CD4-positive, CD25-positive, alpha-beta regulatory T cell (primary cell): ENCODE measurements around the gene NUDT2. TPM values are rescaled to one million over a fixed set of nuclear protein-coding genes. Genes with fewer than 3 reads are reported as not detected.

Experiments used
- ATAC-seq, 2 donors: fragments of 150-1000 bp; cut with Tn5 transposase; one replicate each; pipeline ENCODE4 v1.10.0; 2021; ENCODE audit warnings: low read depth in 2 of 2, moderate number of reproducible peaks in 2 of 2, moderate library complexity in 1 of 2
- DNase-seq, 3 donors: peaks; one replicate each; pipeline versions ENCODE4 v3.0.0 to v3.0.0-alpha.2; 2012 to 2022; ENCODE audit warnings: mixed read lengths in 1 of 3
- H3K27ac ChIP-seq: one replicate; pipeline ENCODE4 v1.7.0; 2013; ENCODE audit warnings: mild to moderate bottlenecking, low read length; ENCODE audit not compliant: insufficient read depth, poor library complexity, severe bottlenecking
- H3K27me3 ChIP-seq: one replicate; pipeline ENCODE4 v1.7.0; 2013; ENCODE audit warnings: low read length; ENCODE audit not compliant: control insufficient read depth, insufficient read depth
- H3K36me3 ChIP-seq: one replicate; pipeline ENCODE4 v1.7.0; 2013; ENCODE audit warnings: mild to moderate bottlenecking, low read length, moderate library complexity; ENCODE audit not compliant: control insufficient read depth, insufficient read depth
- H3K4me1 ChIP-seq: 2 replicates; pipeline ENCODE4 v1.7.0; 2013; ENCODE audit warnings: mild to moderate bottlenecking, low read length; ENCODE audit not compliant: insufficient read depth, control insufficient read depth, poor library complexity, severe bottlenecking
- H3K4me3 ChIP-seq: one replicate; pipeline ENCODE4 v1.7.0; 2013; ENCODE audit warnings: low read depth, mild to moderate bottlenecking, low read length, moderate library complexity
- H3K9me3 ChIP-seq, 2 experiments: 1 replicate in 1 of 2; 2 replicates in 1 of 2; pipeline ENCODE4 v1.7.0; 2013; ENCODE audit warnings: low read length in 2 of 2, mild to moderate bottlenecking in 1 of 2, moderate library complexity in 1 of 2; ENCODE audit not compliant: control insufficient read depth in 2 of 2
- H3K27ac Mint-ChIP-seq, 3 donors: one replicate each; pipeline ENCODE4 v1.8.0; 2020 to 2022; ENCODE audit warnings: mild to moderate bottlenecking in 3 of 3, mixed read lengths in 3 of 3, moderate library complexity in 2 of 3
- H3K27me3 Mint-ChIP-seq: one replicate; pipeline ENCODE4 v1.8.0; 2022; ENCODE audit warnings: mild to moderate bottlenecking, mixed read lengths
- H3K36me3 Mint-ChIP-seq: one replicate; pipeline ENCODE4 v1.8.0; 2020; ENCODE audit warnings: mixed read lengths
- H3K4me1 Mint-ChIP-seq, 4 donors: one replicate each; pipeline ENCODE4 v1.8.0; 2020 to 2022; ENCODE audit warnings: mixed read lengths in 4 of 4, mild to moderate bottlenecking in 1 of 4
- H3K4me3 Mint-ChIP-seq, 4 donors: one replicate each; pipeline ENCODE4 v1.8.0; 2020 to 2022; ENCODE audit warnings: mild to moderate bottlenecking in 4 of 4, mixed read lengths in 4 of 4, moderate library complexity in 3 of 4
- H3K9me3 Mint-ChIP-seq, 7 donors: one replicate each; pipeline ENCODE4 v1.8.0; 2020 to 2022; ENCODE audit warnings: mixed read lengths in 7 of 7, mild to moderate bottlenecking in 3 of 7, moderate library complexity in 2 of 7
- polyA plus RNA-seq, 4 donors: library from polyadenylated mRNA; unstranded; fragments of 300-500 nt; fragmentation: Illumina TruSeq; gene quantifications; one replicate each; pipeline ENCODE4 v1.2.3, GENCODE V29; 2021
- total RNA-seq: library from RNA; stranded (reverse); gene quantifications from one replicate; pipeline ENCODE4 v1.2.3, GENCODE V29; 2022

Gene NUDT2
- total and polyA plus RNA-seq, 5 donors from 2014 or later: 7.1 to 67.0 (median 47.1) TPM

DNA sequence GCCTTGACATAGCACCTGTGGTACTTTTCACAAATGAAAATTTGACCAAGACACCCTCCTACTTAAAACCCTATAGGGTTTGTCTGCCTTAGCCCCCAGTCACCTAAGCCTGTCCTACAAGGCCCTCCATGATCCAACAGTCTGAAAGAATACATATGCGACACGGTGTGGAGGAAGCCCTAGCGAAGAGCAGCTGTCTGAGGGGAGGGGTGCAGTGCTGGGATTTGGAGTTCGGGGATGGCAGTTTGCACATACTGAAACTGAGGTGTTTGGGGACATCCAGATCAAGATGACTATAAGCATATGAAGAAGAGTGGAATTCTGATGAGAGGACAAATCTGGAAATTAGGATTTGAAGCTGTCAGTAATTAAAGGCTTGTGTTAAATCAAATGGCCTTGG is 54.5 kb downstream of the NUDT2 start:
- H3K9me3 Mint-ChIP-seq: no peaks in the 10 kb centered on the region
- Histone ChIP-seq H3K27me3 (no peaks in the 10 kb centered on the region), H3K9me3 (no peaks in the 10 kb centered on the region), H3K36me3 (no peaks in the 10 kb centered on the region), H3K4me3 (no peak overlapping the region), H3K27ac (no peak overlapping the region), H3K4me1 (peaks cover 23% of the 10 kb centered on the region)
- H3K27me3 Mint-ChIP-seq: no peaks in the 10 kb centered on the region
- DNase-seq (no peak), ATAC-seq (no peak)
- peak overlapping the region in 1 of 4 donors; percentile 76 for H3K4me3 Mint-ChIP-seq
- no peaks in the 10 kb centered on the region for H3K36me3 Mint-ChIP-seq
- peaks cover 8 to 30% (median 19%) of the 10 kb centered on the region in 4 donors for H3K4me1 Mint-ChIP-seq
- peak overlapping the region in 1 of 3 donors; percentile 60 for H3K27ac Mint-ChIP-seq

DNA sequence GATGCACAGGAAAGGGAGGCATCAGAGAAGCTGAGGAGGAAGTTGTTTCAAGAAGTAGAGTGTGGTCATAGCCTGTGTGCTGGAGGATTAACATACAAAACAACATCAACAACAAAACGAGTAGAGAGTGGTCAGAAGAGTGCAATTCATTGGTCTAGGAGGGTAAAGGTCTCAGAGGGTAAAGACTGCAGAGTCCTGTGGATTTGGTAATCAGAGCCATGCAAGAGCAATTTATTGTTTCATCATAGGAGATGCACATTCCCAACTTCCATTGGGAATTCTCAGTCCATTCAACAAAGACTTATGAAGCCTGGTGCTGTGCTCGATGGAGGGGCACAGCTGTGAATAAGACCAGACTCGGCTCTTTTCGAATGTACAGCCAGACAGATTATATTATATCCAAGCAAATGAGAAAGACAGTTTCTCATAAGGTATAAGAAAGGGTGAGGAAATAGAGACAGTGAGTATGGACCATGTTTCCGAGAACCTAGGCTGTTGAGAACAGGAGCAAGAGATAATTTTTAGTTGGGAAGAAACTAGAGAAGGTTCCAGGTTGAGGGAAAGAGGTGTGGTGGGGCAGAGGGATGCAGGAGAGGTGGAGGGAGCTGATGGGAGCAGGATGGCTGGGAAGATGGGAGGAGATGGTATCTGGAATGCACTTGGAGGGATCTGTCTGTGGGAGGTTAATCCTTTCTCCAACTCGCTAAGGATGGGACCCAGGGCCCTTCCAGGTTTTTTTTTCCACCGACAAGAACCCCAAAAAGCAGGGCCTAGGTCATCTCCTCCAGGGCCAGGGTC is 55.2 kb downstream of the NUDT2 start:
- no peaks in the 10 kb centered on the region for H3K9me3 Mint-ChIP-seq
- no peaks in the 10 kb centered on the region for H3K9me3 ChIP-seq
- no peak overlapping the region for H3K4me3 Mint-ChIP-seq
- peak overlapping the region in 1 of 3 donors; percentile 60 for H3K27ac Mint-ChIP-seq
- DNase-seq (no peak), ATAC-seq (no peak)
- no peak overlapping the region for H3K27ac ChIP-seq
- H3K36me3 Mint-ChIP-seq: no peaks in the 10 kb centered on the region
- H3K4me1 Mint-ChIP-seq: peaks cover 4 to 23% (median 13%) of the 10 kb centered on the region in 4 donors
- peaks cover 18% of the 10 kb centered on the region for H3K4me1 ChIP-seq
- H3K36me3 ChIP-seq: no peaks in the 10 kb centered on the region
- no peak overlapping the region for H3K4me3 ChIP-seq
- H3K27me3 ChIP-seq: no peaks in the 10 kb centered on the region
- H3K27me3 Mint-ChIP-seq: no peaks in the 10 kb centered on the region

DNA sequence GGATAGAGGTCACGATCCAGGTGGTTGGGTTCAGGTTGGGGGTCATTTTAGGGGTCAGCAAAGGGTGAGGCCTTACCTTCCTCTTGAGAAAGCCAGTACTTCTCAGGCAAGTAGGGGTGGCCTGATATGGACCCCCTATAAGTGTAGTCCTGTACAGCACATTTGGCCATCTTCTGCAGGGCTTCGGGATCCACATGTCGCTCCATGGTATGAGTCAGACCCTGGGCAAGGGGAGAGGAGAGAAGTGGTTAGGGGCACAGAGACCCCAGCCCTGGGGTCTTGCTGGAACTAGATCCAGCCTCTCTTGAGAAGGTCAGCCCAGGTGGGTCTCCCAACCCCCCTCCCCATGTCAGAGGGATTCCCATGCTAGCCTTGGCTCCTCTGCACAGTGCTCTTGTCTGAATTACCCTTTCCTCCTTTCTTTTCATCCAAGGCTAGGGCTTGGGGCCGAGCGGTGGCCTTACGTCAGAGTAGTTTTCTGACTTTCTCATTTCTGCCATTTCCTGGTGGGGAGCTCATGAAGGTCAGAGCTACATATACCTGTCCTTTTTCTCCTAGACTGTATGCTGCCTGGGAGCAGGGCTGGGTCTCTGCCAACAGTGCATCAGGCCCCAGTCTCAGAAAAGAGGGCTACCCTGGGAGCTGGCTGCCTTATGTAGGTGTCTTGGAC is 56.3 kb downstream of the NUDT2 start:
- Mint-ChIP-seq H3K4me1 (peaks cover 3 to 12% (median 7%) of the 10 kb centered on the region in 4 donors), H3K4me3 (peak overlapping the region in 1 of 4 donors; percentile 17), H3K27me3 (peaks cover 2% of the 10 kb centered on the region), H3K27ac (no peak overlapping the region), H3K9me3 (no peaks in the 10 kb centered on the region), H3K36me3 (no peaks in the 10 kb centered on the region)
- no peak for DNase-seq
- Histone ChIP-seq H3K27ac (no peak overlapping the region), H3K27me3 (no peaks in the 10 kb centered on the region), H3K4me1 (peaks cover 8% of the 10 kb centered on the region), H3K36me3 (no peaks in the 10 kb centered on the region), H3K9me3 (no peaks in the 10 kb centered on the region), H3K4me3 (no peak overlapping the region)
- no peak for ATAC-seq

DNA sequence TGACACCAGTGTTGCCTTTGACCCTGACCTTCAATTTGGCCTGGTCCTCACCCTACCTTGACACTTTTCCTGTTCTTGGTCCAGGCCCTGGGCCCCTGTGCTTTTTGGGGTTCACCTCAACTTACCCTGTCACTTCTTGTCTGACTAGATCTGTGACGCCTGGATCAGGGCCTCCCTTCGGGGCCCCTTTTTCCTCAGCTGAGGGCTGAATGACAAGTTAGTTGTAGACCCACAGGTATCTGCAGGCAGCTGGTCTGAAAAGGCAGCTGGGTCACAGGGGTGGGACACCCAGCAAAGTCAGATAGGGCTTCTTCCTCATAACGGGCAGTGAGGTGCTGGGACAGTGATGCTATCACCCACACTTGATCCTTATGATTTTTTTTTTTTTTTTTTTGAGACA is 57.3 kb downstream of the NUDT2 start:
- Histone ChIP-seq H3K9me3 (no peaks in the 10 kb centered on the region), H3K27ac (no peak overlapping the region), H3K4me3 (no peak overlapping the region), H3K4me1 (no peaks in the 10 kb centered on the region), H3K27me3 (no peaks in the 10 kb centered on the region), H3K36me3 (no peaks in the 10 kb centered on the region)
- Mint-ChIP-seq H3K9me3 (no peaks in the 10 kb centered on the region), H3K4me3 (peak overlapping the region in 1 of 4 donors; percentile 14), H3K36me3 (no peaks in the 10 kb centered on the region), H3K4me1 (peaks cover 1 to 4% (median 2%) of the 10 kb centered on the region in 4 donors), H3K27me3 (peaks cover 11% of the 10 kb centered on the region), H3K27ac (peak overlapping the region in 1 of 3 donors; percentile 84)
- DNase-seq (no peak), ATAC-seq (no peak)

DNA sequence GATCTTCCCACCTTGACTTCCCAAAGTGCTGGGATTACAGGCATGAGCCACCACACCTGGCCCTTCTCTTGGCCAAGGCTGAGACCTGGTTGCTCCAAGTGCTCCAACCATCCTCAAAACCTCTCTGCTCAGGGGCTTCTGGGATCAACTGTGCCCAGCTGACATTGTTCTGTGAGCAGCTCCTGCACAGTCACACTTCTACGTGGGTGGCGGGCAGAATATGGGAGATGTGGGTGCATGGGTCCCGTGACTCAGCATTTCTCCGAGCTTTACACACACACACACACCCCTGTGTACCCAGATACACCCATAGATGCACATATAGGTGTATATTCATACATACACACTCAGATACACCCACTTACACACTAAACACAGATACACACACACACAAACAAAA is 57.9 kb downstream of the NUDT2 start:
- no peak overlapping the region for H3K4me3 Mint-ChIP-seq
- Histone ChIP-seq H3K9me3 (no peaks in the 10 kb centered on the region), H3K27me3 (no peaks in the 10 kb centered on the region), H3K4me3 (no peak overlapping the region), H3K4me1 (no peaks in the 10 kb centered on the region), H3K36me3 (no peaks in the 10 kb centered on the region), H3K27ac (no peak overlapping the region)
- DNase-seq (no peak), ATAC-seq (no peak)
- H3K4me1 Mint-ChIP-seq: peaks cover 0 to 4% (median 2%) of the 10 kb centered on the region in 4 donors
- no peak overlapping the region for H3K27ac Mint-ChIP-seq
- no peaks in the 10 kb centered on the region for H3K9me3 Mint-ChIP-seq
- H3K27me3 Mint-ChIP-seq: peaks cover 16% of the 10 kb centered on the region
- no peaks in the 10 kb centered on the region for H3K36me3 Mint-ChIP-seq

DNA sequence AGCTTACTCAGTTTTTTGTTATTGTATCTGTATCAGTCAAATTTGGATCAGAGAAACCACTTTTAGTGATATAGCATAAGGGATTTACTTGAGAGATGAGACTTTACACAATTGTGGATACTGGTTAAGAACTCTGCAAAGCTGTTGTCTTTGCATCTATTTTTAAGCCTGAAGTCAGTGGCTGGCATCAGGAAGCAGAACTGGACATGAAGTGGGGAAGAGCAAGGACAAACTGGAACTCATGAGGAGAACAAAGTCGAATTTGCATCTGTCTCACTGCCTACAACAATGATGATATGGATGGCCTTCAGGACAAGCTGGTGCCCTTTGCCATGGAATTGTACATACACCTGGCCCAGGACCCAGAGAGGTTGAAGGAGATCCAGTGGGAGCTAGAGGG is 63.1 kb downstream of the NUDT2 start:
- H3K36me3 ChIP-seq: no peaks in the 10 kb centered on the region
- H3K9me3 ChIP-seq: no peaks in the 10 kb centered on the region
- Mint-ChIP-seq H3K4me1 (peaks cover 0 to 2% (median 0%) of the 10 kb centered on the region in 4 donors), H3K4me3 (no peak overlapping the region), H3K9me3 (no peaks in the 10 kb centered on the region), H3K27me3 (peaks cover 17% of the 10 kb centered on the region), H3K27ac (no peak overlapping the region), H3K36me3 (no peaks in the 10 kb centered on the region)
- no peak for ATAC-seq
- H3K27me3 ChIP-seq: no peaks in the 10 kb centered on the region
- no peak overlapping the region for H3K4me3 ChIP-seq
- no peak overlapping the region for H3K27ac ChIP-seq
- no peak for DNase-seq
- H3K4me1 ChIP-seq: no peaks in the 10 kb centered on the region
